Dedifferentiated amniotic fluid mesenchymal stem cell (primary cell): ENCODE data around the gene FAM234B.
"Not testable (repeated sequence)": the region's sequence is repeated elsewhere in the genome, so short reads cannot be mapped to it uniquely, and the experiment has no call there.

Experiments
- DNase-seq: peaks from one replicate; pipeline ENCODE4 v3.0.0-alpha.2; 2016; ENCODE audit errors: extremely low spot score

Gene FAM234B

GRCh38 chr12:13023811-13024530 is 20.2 kb upstream of the FAM234B start:
- peak; percentile 83 for DNase-seq

- no peak for DNase-seq
These were observed 19.7 kb upstream of the FAM234B start for GRCh38 chr12:13024531-13024916.

- DNase-seq: no peak
These were observed 17.9 kb upstream of the FAM234B start for GRCh38 chr12:13026286-13026685.

GRCh38 chr12:13027032-13027431 is 17.1 kb upstream of the FAM234B start:
- no peak for DNase-seq

GRCh38 chr12:13027508-13027907 is 16.7 kb upstream of the FAM234B start:
- no peak for DNase-seq

GRCh38 chr12:13028825-13029570 is 15.2 kb upstream of the FAM234B start:
- no peak for DNase-seq

GRCh38 chr12:13030541-13031291 is 13.5 kb upstream of the FAM234B start:
- no peak for DNase-seq

- no peak for DNase-seq
These were observed 12.0 kb upstream of the FAM234B start for GRCh38 chr12:13032164-13032563.

- no peak for DNase-seq
These were observed 10.7 kb upstream of the FAM234B start for GRCh38 chr12:13033476-13033875.

- DNase-seq: not testable (repeated sequence)
These were observed 8.8 kb upstream of the FAM234B start for GRCh38 chr12:13035335-13035734.

- no peak for DNase-seq
These were observed 7.3 kb upstream of the FAM234B start for GRCh38 chr12:13036881-13037280.

- no peak for DNase-seq
These were observed 5.6 kb upstream of the FAM234B start for GRCh38 chr12:13038491-13039161.

GRCh38 chr12:13039328-13039956 is 4.7 kb upstream of the FAM234B start:
- DNase-seq: no peak

- DNase-seq: no peak
These were observed 3.0 kb upstream of the FAM234B start for GRCh38 chr12:13041224-13041623.

- DNase-seq: no peak
These were observed 1.4 kb upstream of the FAM234B start for GRCh38 chr12:13042666-13043230.

GRCh38 chr12:13044906-13045299 is 722 bp downstream of the FAM234B start:
- no peak for DNase-seq

GRCh38 chr12:13045816-13046215 is 1.6 kb downstream of the FAM234B start:
- DNase-seq: no peak

GRCh38 chr12:13046964-13047363 is 2.8 kb downstream of the FAM234B start:
- no peak for DNase-seq

GRCh38 chr12:13049816-13050215 is 5.6 kb downstream of the FAM234B start:
- DNase-seq: no peak

GRCh38 chr12:13052421-13052820 is 8.2 kb downstream of the FAM234B start:
- DNase-seq: no peak

- not testable (repeated sequence) for DNase-seq
These were observed 9.4 kb downstream of the FAM234B start for GRCh38 chr12:13053617-13054016.
